ENCODE results near the gene ZCCHC14.
A peak's percentile ranks its signal among the peaks of the same experiment; 100 is the strongest.
"Not testable (repeated sequence)": the region's sequence is repeated elsewhere in the genome, so short reads cannot be mapped to it uniquely, and the experiment has no call there.

The ZCCHC14 gene

GRCh38 chr16:87380403-87380802 lies 112.4 kb downstream of the ZCCHC14 start:
- Histone ChIP-seq H3K4me3 (no peak overlapping the region), H3K27ac (peak overlapping the region in 9 of 21 experiments; percentile 18 to 66 (median 39))

- H3K4me3 ChIP-seq, H3K27ac ChIP-seq: not testable (repeated sequence)
Observed at GRCh38 chr16:87379312-87379752, 113.5 kb downstream of the ZCCHC14 start.

- Histone ChIP-seq H3K27ac (peak overlapping the region in 4 of 21 experiments; percentile 5 to 51 (median 30)), H3K4me3 (no peak overlapping the region)
Observed at GRCh38 chr16:87376660-87377059, 116.2 kb downstream of the ZCCHC14 start.

- Histone ChIP-seq H3K4me3 (no peak overlapping the region), H3K27ac (peak overlapping the region in 12 of 21 experiments; percentile 5 to 75 (median 33))
Observed at GRCh38 chr16:87375426-87376135, 117.2 kb downstream of the ZCCHC14 start.

DNA sequence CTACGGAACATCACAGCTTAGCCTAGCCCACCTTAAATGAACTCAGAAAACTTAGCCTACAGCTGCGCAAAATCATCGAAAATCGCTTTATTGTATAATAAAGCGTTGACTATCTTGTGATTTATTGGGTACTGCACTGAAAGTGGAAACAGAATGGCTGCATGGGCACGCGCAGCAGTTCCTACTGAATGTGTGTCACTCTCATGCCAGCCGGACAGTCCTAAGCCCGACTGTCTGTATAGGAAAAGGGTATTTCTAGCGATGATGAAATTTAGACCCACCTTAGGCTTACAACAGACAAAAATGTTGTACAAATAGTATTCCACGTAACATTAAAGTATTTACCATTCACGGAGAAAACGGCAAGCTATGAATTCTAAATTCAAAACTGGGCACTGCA lies 118.5 kb downstream of the ZCCHC14 start:
- Histone ChIP-seq H3K4me3 (no peak overlapping the region), H3K27ac (no peak overlapping the region)

- no peak overlapping the region for H3K4me3 ChIP-seq
- no peak overlapping the region for H3K27ac ChIP-seq
Observed at GRCh38 chr16:87372305-87372704, 120.5 kb downstream of the ZCCHC14 start.

GRCh38 chr16:87371261-87371866 lies 121.5 kb downstream of the ZCCHC14 start:
- H3K27ac ChIP-seq: no peak overlapping the region

DNA sequence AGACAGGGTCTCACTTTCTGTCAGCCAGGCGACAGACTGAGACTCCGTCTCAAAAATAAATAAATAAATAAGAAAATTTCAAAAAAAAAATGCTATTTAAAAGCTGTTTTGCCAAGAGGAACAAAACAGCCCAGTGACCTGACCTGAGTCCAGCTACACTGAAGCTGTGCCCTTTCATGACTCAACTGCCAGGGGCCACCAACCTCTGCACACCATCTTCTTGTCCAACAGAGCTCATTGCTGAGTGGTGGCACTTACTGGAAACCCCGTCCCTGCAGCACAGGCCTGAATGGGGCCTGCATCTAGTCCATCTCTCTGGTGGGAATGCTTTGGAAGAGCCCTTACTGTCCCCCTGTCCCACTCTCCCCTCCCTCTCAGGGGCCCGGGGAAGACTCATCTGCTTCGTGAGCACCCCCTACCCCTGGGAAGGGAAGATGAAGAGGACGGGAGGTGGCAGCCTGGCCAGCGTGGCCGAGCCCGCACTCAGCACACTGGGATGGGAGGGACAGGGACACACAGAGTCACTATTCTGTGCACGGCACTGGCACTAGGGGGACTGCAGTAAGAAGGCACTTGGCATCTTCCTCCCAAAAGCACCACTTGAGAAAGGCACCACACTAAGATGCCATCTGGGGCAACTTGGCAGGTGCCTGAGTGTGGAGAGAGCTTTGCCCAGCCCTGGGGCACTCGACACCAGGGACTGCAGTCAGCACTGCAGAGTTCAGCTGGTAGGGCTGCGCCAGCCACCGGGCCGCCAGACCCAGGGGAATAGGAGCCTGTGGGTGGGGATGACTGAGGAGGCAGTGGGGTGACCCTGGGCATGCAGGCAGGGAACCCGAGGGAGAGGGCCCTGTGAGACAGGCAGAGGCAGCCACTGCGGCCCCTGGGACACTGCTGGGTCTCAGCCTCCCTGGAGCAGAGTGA lies 122.8 kb downstream of the ZCCHC14 start:
- H3K27ac ChIP-seq: peak overlapping the region in 2 of 21 experiments; percentile 28 to 38
- H3K4me3 ChIP-seq: no peak overlapping the region

More at GRCh38 chr16:87371261-87371866, 121.5 kb downstream of the ZCCHC14 start:
- H3K4me3 ChIP-seq: no peak overlapping the region

- Histone ChIP-seq H3K4me3 (no peak overlapping the region), H3K27ac (peak overlapping the region in 1 of 21 experiments; percentile 13)
Observed at GRCh38 chr16:87369117-87369765, 123.6 kb downstream of the ZCCHC14 start.

GRCh38 chr16:87368029-87368770 lies 124.6 kb downstream of the ZCCHC14 start:
- no peak overlapping the region for H3K4me3 ChIP-seq
- peak overlapping the region in 1 of 21 experiments; percentile 13 for H3K27ac ChIP-seq

DNA sequence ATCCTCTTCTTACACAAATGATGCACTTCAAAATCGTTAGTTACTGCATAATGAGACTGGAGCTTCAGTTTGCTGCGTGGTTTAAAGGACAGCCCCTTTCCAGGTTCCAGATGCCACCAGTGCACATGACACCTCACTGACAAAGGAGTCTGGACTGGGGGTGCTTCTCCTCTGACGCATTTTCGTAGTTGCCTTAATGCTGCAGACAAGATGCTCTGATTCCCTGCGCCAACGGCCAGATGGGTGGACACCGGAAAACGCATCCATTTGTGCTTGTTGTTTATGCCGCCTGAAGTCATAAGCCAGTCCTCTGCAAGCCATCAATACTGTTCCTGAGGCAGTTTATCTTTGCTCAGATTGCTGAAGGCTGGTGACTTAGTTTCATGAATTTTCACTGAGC lies 125.3 kb downstream of the ZCCHC14 start:
- no peak overlapping the region for H3K27ac ChIP-seq
- no peak overlapping the region for H3K4me3 ChIP-seq

- Histone ChIP-seq H3K4me3 (no peak overlapping the region), H3K27ac (no peak overlapping the region)
Observed at GRCh38 chr16:87366930-87367329, 125.9 kb downstream of the ZCCHC14 start.

- no peak overlapping the region for H3K4me3 ChIP-seq
- H3K27ac ChIP-seq: no peak overlapping the region
Observed at GRCh38 chr16:87366288-87366687, 126.5 kb downstream of the ZCCHC14 start.

DNA sequence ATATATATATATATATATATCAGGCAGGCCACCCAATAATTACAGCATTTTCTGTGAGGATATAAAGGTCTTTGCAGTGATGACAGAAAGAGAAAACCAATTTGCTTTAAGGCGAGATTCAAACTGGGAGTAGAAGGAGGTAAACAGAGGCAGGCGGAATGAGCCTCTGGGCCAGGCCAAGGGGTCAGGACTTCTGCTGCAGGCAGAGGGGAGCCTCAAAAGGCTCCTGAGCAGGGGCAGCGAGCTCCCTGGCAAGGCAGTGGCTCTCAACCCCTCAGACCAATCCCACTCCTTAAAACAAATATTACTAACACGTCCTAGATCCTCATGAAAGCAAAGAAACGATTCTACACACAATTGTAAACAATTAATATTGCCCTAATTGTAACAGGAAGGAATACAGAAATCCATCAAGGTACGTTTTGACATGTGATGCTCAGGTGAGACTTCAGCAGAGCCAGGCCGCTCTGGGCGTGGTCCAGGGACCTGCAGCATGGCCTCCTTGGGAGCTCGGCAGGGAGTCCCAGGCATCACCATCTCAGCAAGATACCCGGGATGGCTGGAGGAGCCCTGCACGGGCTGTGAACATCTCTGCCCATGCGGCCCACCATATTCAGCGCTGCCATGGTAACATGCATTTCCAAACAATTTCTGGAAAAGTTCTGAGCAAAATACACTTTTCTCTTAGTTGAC lies 127.7 kb downstream of the ZCCHC14 start:
- Histone ChIP-seq H3K4me3 (no peak overlapping the region), H3K27ac (no peak overlapping the region)

GRCh38 chr16:87363771-87364455 lies 128.9 kb downstream of the ZCCHC14 start:
- Histone ChIP-seq H3K4me3 (no peak overlapping the region), H3K27ac (peak overlapping the region in 6 of 21 experiments; percentile 13 to 36 (median 28))

- not testable (repeated sequence) for H3K27ac ChIP-seq, H3K4me3 ChIP-seq
Observed at GRCh38 chr16:87362828-87363559, 129.8 kb downstream of the ZCCHC14 start.

GRCh38 chr16:87361916-87362619 lies 130.8 kb downstream of the ZCCHC14 start:
- Histone ChIP-seq H3K27ac (no peak overlapping the region), H3K4me3 (no peak overlapping the region)
